Suprapubic skin (tissue), 4 donors: ENCODE measurements around the gene GPX7. TPM values are rescaled to one million over a fixed set of nuclear protein-coding genes. Genes with fewer than 3 reads are reported as not detected.
A peak's percentile ranks its signal among the peaks of the same experiment; 100 is the strongest.

Experiments
- DNase-seq, 2 donors: peaks; one replicate each; pipeline ENCODE4 v3.0.0-alpha.2; 2019; ENCODE audit warnings: low spot score in 2 of 2
- H3K27ac ChIP-seq: fragments of 200-600 bp; sonication (generic); one replicate; pipeline ENCODE4 v1.5.1; 2019
- H3K27me3 ChIP-seq: fragments of 200-600 bp; sonication (generic); one replicate; pipeline ENCODE4 v1.5.1; 2019
- H3K36me3 ChIP-seq: fragments of 200-600 bp; sonication (generic); one replicate; pipeline ENCODE4 v1.5.1; 2019
- H3K4me1 ChIP-seq: fragments of 200-600 bp; sonication (generic); one replicate; pipeline ENCODE4 v1.5.1; 2019
- H3K4me3 ChIP-seq: fragments of 200-600 bp; sonication (generic); one replicate; pipeline ENCODE4 v1.5.1; 2019; ENCODE audit warnings: mild to moderate bottlenecking
- H3K9me3 ChIP-seq: fragments of 200-600 bp; sonication (generic); one replicate; pipeline ENCODE4 v1.5.1; 2019
- CTCF ChIP-seq, 2 donors: fragments of 200-600 bp in 1 of 2; fragments of 450-650 bp in 1 of 2; sonication (generic) in 1 of 2; IDR thresholded peaks; one replicate each; pipeline ENCODE4 v1.5.1; 2016 to 2019; ENCODE audit warnings: antibody characterized with exemption in 2 of 2, mild to moderate bottlenecking in 1 of 2, moderate library complexity in 1 of 2
- EP300 ChIP-seq: sonication (generic); formaldehyde crosslinking; IDR thresholded peaks from one replicate; pipeline ENCODE4 v1.6.1; 2017; ENCODE audit warnings: antibody characterized with exemption
- POLR2A ChIP-seq, 2 donors: fragments of 450-650 bp; IDR thresholded peaks; one replicate each; pipeline ENCODE4 v1.6.1; 2017; ENCODE audit warnings: antibody characterized with exemption in 2 of 2, mild to moderate bottlenecking in 2 of 2, moderate library complexity in 2 of 2
- POLR2AphosphoS5 ChIP-seq, 3 donors: sonication (generic); formaldehyde crosslinking; IDR thresholded peaks; one replicate each; pipeline ENCODE4 v1.6.1; 2017; ENCODE audit warnings: antibody characterized with exemption in 3 of 3
- WGBS: methylation state at CpG from one replicate; pipeline ENCODE4 v1.1.5; 2018; 5-methylcytosine and 5-hydroxymethylcytosine counted together
- total RNA-seq, 4 donors: library from RNA; depleted of rRNA; stranded (reverse); fragments of >200 nt; gene quantifications; one replicate each; pipeline ENCODE4 v1.1.0, GENCODE V29; 2016

Gene GPX7
- total RNA-seq, 4 donors from 2014 or later = 3.1 to 11.1 (median 7.5) TPM

GRCh38 chr1:52645261-52645660 lies 43.1 kb downstream of the GPX7 start:
- TF ChIP-seq CTCF (IDR thresholded peaks at IDR 0.05) = no peak
- TF ChIP-seq EP300 = no peak
- no peak for TF ChIP-seq POLR2A (IDR thresholded peaks at IDR 0.05)
- no peak for TF ChIP-seq POLR2AphosphoS5 (IDR thresholded peaks at IDR 0.05)
- no peaks in the 10 kb centered on the region for H3K27me3 ChIP-seq
- DNase-seq = peak in 1 of 2 donors; percentile 72
- no peak overlapping the region for H3K4me3 ChIP-seq
- H3K36me3 ChIP-seq = no peaks in the 10 kb centered on the region
- no peaks in the 10 kb centered on the region for H3K9me3 ChIP-seq
- no peaks in the 10 kb centered on the region for H3K4me1 ChIP-seq
- 76% methylated on average over 6 of the region's 6 CpGs for WGBS
- no peak overlapping the region for H3K27ac ChIP-seq

- Histone ChIP-seq H3K4me3 (no peak overlapping the region), H3K27ac (no peak overlapping the region), H3K27me3 (no peaks in the 10 kb centered on the region), H3K9me3 (no peaks in the 10 kb centered on the region), H3K36me3 (no peaks in the 10 kb centered on the region), H3K4me1 (no peaks in the 10 kb centered on the region)
- TF ChIP-seq CTCF (IDR thresholded peaks at IDR 0.05) = no peak
- WGBS = 84% methylated on average over 1 of the region's 1 CpG
- no peak for DNase-seq
These were observed 49.7 kb downstream of the GPX7 start for GRCh38 chr1:52651904-52652303.

GRCh38 chr1:52653207-52653849 lies 51.2 kb downstream of the GPX7 start:
- H3K9me3 ChIP-seq = no peaks in the 10 kb centered on the region
- H3K4me1 ChIP-seq = no peaks in the 10 kb centered on the region
- no peak for DNase-seq
- no peaks in the 10 kb centered on the region for H3K27me3 ChIP-seq
- no peak overlapping the region for H3K4me3 ChIP-seq
- H3K36me3 ChIP-seq = no peaks in the 10 kb centered on the region
- H3K27ac ChIP-seq = no peak overlapping the region
- WGBS = 97% methylated on average over 5 of the region's 5 CpGs
- no peak for TF ChIP-seq POLR2A (IDR thresholded peaks at IDR 0.05)
- no peak for TF ChIP-seq POLR2AphosphoS5 (IDR thresholded peaks at IDR 0.05)
- no peak for TF ChIP-seq EP300
- TF ChIP-seq CTCF (IDR thresholded peaks at IDR 0.05) = no peak

- TF ChIP-seq POLR2AphosphoS5 (IDR thresholded peaks at IDR 0.05) = no peak
- H3K4me3 ChIP-seq = no peak overlapping the region
- no peak for DNase-seq
- no peaks in the 10 kb centered on the region for H3K36me3 ChIP-seq
- no peaks in the 10 kb centered on the region for H3K4me1 ChIP-seq
- H3K9me3 ChIP-seq = no peaks in the 10 kb centered on the region
- no peaks in the 10 kb centered on the region for H3K27me3 ChIP-seq
- no peak overlapping the region for H3K27ac ChIP-seq
These were observed 51.9 kb downstream of the GPX7 start for GRCh38 chr1:52654063-52654462.

- Histone ChIP-seq H3K27ac (no peak overlapping the region), H3K4me1 (no peaks in the 10 kb centered on the region), H3K27me3 (no peaks in the 10 kb centered on the region), H3K4me3 (no peak overlapping the region), H3K36me3 (no peaks in the 10 kb centered on the region), H3K9me3 (no peaks in the 10 kb centered on the region)
- WGBS = 89% methylated on average over 3 of the region's 3 CpGs
- no peak for DNase-seq
- TF ChIP-seq POLR2A (IDR thresholded peaks at IDR 0.05) = no peak
- no peak for TF ChIP-seq POLR2AphosphoS5 (IDR thresholded peaks at IDR 0.05)
- TF ChIP-seq EP300 = no peak
- no peak for TF ChIP-seq CTCF (IDR thresholded peaks at IDR 0.05)
These were observed 55.5 kb downstream of the GPX7 start for GRCh38 chr1:52657702-52658101.

Other genes starting within 250 kb of the GPX7 start
- 10 to 100 TPM; 23.0 to 30.4 (median 24.6) TPM for gene CC2D1B, start 236.2 kb upstream of the GPX7 start, total RNA-seq
- 1 to 10 TPM; 1.4 to 2.9 (median 1.9) TPM for gene ORC1, start 197.9 kb upstream of the GPX7 start, total RNA-seq
- 10 to 100 TPM; 10.6 to 20.4 (median 14.3) TPM for gene PRPF38A, start 197.8 kb upstream of the GPX7 start, total RNA-seq
- 100 to 1,000 TPM in 1 of 4 donors, 10 to 100 TPM in 3; 56.9 to 232 (median 67.9) TPM for gene TUT4, start 49.3 kb upstream of the GPX7 start, total RNA-seq
- not detected for gene SHISAL2A, start 30.8 kb downstream of the GPX7 start, total RNA-seq
- gene COA7, start 96.0 kb downstream of the GPX7 start, total RNA-seq = 10 to 100 TPM in 3 of 4 donors, 1 to 10 TPM in 1; 5.7 to 14.8 (median 12.7) TPM
- 10 to 100 TPM; 27.5 to 38.5 (median 33.0) TPM for gene ZYG11B, start 124.1 kb downstream of the GPX7 start, total RNA-seq
- under 1 TPM in 1 of 4 donors, not detected in 3; 0.26 TPM for gene ZYG11A, start 240.4 kb downstream of the GPX7 start, total RNA-seq